Measurements from ENCODE around the gene TRAM2. TPM values are rescaled to one million over a fixed set of nuclear protein-coding genes. Genes with fewer than 3 reads are reported as not detected.

The TRAM2 gene
- total and polyA plus RNA-seq, 2 of the 13 experiments (the other 11 are each of a cell fraction or from before 2014, with no cell fraction given): 49.1 to 72.5 TPM

DNA sequence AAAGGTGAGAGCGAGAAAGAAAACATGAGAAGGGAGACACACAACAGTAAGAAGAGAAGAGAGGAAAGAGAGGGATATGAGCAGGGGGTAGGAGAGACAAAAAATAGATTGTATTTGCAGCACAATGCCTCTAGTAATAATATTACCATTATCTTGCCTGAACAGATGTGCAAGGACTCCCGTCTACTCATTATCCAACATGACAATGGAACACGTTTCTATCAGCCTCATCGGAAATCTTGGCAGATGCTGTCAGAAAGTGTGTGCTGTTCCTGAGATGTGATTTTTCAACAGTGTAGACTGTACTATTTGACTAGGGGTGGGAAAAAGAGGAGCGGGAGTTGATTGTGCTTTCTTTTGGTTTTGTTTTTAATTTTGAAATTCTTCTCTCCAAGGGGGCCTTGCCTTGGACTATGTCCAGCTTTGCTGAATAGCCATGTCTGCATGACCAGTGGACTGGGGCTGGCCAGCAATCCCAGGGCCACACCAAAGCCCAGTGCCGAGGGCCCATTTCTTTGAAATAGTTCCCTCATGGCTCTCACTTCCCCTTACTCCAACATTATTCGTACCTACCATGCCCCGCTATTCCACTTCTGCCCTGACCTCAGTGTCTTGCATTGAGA is 11.3 kb upstream of the TRAM2 start (continued):
- TF ChIP-seq SP1 (IDR thresholded peaks at IDR 0.05) (no peak), SP1 (CRISPR knock-in tag; IDR thresholded peaks at IDR 0.05) (no peak), ZNF24 (IDR thresholded peaks at IDR 0.05) (no peak), ELF1 (CRISPR knock-in tag; IDR thresholded peaks at IDR 0.05) (no peak), SNAPC2 (CRISPR knock-in tag; IDR thresholded peaks at IDR 0.05) (no peak), IRF2 (CRISPR knock-in tag; IDR thresholded peaks at IDR 0.05) (0 out of 2 replicates have a peak, but pooled peaks have one; percentile 24), KDM2A (CRISPR knock-in tag; IDR thresholded peaks at IDR 0.05; ENCODE audit: borderline replicate concordance, low read depth) (no peak), ARHGAP35 (CRISPR knock-in tag; IDR thresholded peaks at IDR 0.05; ENCODE audit: borderline replicate concordance) (no peak), HDAC1 (CRISPR knock-in tag; IDR thresholded peaks at IDR 0.05) (no peak), ATAD3A (CRISPR knock-in tag; IDR thresholded peaks at IDR 0.05) (no peak), ZBTB25 (CRISPR knock-in tag; IDR thresholded peaks at IDR 0.05) (0 out of 2 replicates have a peak, but pooled peaks have one; percentile 34), ZNF629 (CRISPR knock-in tag; conservative IDR thresholded peaks at IDR 0.05) (0 out of 2 replicates have a peak, but pooled peaks have one; percentile 25), NR1H2 (CRISPR knock-in tag; IDR thresholded peaks at IDR 0.05; ENCODE audit: borderline replicate concordance, low read depth) (no peak), CAMTA2 (CRISPR knock-in tag; IDR thresholded peaks at IDR 0.05; ENCODE audit: borderline replicate concordance) (no peak)
- TF ChIP-seq, protein P1, sequence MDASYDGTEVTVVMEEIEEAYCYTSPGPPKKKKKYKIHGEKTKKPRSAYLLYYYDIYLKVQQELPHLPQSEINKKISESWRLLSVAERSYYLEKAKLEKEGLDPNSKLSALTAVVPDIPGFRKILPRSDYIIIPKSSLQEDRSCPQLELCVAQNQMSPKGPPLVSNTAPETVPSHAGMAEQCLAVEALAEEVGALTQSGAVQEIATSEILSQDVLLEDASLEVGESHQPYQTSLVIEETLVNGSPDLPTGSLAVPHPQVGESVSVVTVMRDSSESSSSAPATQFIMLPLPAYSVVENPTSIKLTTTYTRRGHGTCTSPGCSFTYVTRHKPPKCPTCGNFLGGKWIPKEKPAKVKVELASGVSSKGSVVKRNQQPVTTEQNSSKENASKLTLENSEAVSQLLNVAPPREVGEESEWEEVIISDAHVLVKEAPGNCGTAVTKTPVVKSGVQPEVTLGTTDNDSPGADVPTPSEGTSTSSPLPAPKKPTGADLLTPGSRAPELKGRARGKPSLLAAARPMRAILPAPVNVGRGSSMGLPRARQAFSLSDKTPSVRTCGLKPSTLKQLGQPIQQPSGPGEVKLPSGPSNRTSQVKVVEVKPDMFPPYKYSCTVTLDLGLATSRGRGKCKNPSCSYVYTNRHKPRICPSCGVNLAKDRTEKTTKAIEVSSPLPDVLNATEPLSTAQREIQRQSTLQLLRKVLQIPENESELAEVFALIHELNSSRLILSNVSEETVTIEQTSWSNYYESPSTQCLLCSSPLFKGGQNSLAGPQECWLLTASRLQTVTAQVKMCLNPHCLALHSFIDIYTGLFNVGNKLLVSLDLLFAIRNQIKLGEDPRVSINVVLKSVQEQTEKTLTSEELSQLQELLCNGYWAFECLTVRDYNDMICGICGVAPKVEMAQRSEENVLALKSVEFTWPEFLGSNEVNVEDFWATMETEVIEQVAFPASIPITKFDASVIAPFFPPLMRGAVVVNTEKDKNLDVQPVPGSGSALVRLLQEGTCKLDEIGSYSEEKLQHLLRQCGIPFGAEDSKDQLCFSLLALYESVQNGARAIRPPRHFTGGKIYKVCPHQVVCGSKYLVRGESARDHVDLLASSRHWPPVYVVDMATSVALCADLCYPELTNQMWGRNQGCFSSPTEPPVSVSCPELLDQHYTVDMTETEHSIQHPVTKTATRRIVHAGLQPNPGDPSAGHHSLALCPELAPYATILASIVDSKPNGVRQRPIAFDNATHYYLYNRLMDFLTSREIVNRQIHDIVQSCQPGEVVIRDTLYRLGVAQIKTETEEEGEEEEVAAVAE (CRISPR knock-in tag; IDR thresholded peaks at IDR 0.05; ENCODE audit: borderline replicate concordance): no peak
- TF ChIP-seq, protein P2, sequence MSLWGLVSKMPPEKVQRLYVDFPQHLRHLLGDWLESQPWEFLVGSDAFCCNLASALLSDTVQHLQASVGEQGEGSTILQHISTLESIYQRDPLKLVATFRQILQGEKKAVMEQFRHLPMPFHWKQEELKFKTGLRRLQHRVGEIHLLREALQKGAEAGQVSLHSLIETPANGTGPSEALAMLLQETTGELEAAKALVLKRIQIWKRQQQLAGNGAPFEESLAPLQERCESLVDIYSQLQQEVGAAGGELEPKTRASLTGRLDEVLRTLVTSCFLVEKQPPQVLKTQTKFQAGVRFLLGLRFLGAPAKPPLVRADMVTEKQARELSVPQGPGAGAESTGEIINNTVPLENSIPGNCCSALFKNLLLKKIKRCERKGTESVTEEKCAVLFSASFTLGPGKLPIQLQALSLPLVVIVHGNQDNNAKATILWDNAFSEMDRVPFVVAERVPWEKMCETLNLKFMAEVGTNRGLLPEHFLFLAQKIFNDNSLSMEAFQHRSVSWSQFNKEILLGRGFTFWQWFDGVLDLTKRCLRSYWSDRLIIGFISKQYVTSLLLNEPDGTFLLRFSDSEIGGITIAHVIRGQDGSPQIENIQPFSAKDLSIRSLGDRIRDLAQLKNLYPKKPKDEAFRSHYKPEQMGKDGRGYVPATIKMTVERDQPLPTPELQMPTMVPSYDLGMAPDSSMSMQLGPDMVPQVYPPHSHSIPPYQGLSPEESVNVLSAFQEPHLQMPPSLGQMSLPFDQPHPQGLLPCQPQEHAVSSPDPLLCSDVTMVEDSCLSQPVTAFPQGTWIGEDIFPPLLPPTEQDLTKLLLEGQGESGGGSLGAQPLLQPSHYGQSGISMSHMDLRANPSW (CRISPR knock-in tag; IDR thresholded peaks at IDR 0.05; ENCODE audit: borderline replicate concordance): 0 out of 2 replicates have a peak, but pooled peaks have one; percentile 23
- TF ChIP-seq, protein P3, sequence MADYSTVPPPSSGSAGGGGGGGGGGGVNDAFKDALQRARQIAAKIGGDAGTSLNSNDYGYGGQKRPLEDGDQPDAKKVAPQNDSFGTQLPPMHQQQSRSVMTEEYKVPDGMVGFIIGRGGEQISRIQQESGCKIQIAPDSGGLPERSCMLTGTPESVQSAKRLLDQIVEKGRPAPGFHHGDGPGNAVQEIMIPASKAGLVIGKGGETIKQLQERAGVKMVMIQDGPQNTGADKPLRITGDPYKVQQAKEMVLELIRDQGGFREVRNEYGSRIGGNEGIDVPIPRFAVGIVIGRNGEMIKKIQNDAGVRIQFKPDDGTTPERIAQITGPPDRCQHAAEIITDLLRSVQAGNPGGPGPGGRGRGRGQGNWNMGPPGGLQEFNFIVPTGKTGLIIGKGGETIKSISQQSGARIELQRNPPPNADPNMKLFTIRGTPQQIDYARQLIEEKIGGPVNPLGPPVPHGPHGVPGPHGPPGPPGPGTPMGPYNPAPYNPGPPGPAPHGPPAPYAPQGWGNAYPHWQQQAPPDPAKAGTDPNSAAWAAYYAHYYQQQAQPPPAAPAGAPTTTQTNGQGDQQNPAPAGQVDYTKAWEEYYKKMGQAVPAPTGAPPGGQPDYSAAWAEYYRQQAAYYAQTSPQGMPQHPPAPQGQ (CRISPR knock-in tag; IDR thresholded peaks at IDR 0.05; ENCODE audit: borderline replicate concordance): peak; percentile 48; the same call in 1 of the 2 replicates
- TF ChIP-seq, protein P4, sequence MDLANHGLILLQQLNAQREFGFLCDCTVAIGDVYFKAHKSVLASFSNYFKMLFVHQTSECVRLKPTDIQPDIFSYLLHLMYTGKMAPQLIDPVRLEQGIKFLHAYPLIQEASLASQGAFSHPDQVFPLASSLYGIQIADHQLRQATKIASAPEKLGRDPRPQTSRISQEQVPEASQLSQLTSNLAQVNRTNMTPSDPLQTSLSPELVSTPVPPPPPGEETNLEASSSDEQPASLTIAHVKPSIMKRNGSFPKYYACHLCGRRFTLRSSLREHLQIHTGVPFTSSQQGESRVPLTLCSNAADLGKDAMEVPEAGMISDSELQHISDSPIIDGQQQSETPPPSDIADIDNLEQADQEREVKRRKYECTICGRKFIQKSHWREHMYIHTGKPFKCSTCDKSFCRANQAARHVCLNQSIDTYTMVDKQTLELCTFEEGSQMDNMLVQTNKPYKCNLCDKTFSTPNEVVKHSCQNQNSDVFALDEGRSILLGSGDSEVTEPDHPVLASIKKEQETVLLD (CRISPR knock-in tag; IDR thresholded peaks at IDR 0.05; ENCODE audit: low read depth): no peak

Data from HepG2 (cell line).